Ascending aorta (tissue), 2 donors: ENCODE data around the gene NT5C2. TPM values are rescaled to one million over a fixed set of nuclear protein-coding genes. Genes with fewer than 3 reads are reported as not detected.
"Not testable (repeated sequence)": the region's sequence is repeated elsewhere in the genome, so short reads cannot be mapped to it uniquely, and the experiment has no call there.

Experiments used
- DNase-seq, 2 donors: peaks; one replicate each; pipeline ENCODE4 v3.0.0-alpha.2; 2019; ENCODE audit warnings: low spot score in 2 of 2
- H3K27ac ChIP-seq, 2 donors: fragments of 200-600 bp; sonication (generic); one replicate each; pipeline ENCODE4 v1.5.1; 2016 to 2017; ENCODE audit warnings: mild to moderate bottlenecking in 1 of 2
- H3K27me3 ChIP-seq: fragments of 200-600 bp; sonication (generic); one replicate; pipeline ENCODE4 v1.5.1; 2017
- H3K36me3 ChIP-seq, 2 donors: fragments of 200-600 bp; sonication (generic); one replicate each; pipeline ENCODE4 v1.5.1; 2016
- H3K4me1 ChIP-seq, 2 donors: fragments of 200-600 bp; sonication (generic); one replicate each; pipeline ENCODE4 v1.5.1; 2016 to 2017; ENCODE audit warnings: mild to moderate bottlenecking in 1 of 2
- H3K4me3 ChIP-seq, 2 donors: fragments of 200-600 bp; sonication (generic); one replicate each; pipeline ENCODE4 v1.5.1; 2016 to 2017; ENCODE audit warnings: mild to moderate bottlenecking in 1 of 2
- H3K9me3 ChIP-seq, 2 donors: fragments of 200-600 bp; sonication (generic); one replicate each; pipeline ENCODE4 v1.5.1; 2016
- intact Hi-C: fragments of 100-400 bp; cut with DNase I; formaldehyde crosslinking; loops from one replicate; pipeline ENCODE4 v1.15.1; 2023
- total RNA-seq: library from RNA; depleted of rRNA; stranded (reverse); fragments of >200 nt; gene quantifications from one replicate; pipeline ENCODE4 v1.1.0, GENCODE V29; 2016
- TF ChIP-seq, protein P1 (sequence below), 3 experiments: fragments of 200-600 bp in 2 of 3; fragments of 450-650 bp in 1 of 3; sonication (generic) in 2 of 3; IDR thresholded peaks; one replicate each; pipeline ENCODE4 v1.5.1; 2016 to 2019; ENCODE audit warnings: antibody characterized with exemption in 3 of 3, mild to moderate bottlenecking in 1 of 3, moderate library complexity in 1 of 3

Gene NT5C2
- total RNA-seq, 1 donor from 2014 or later = 25.9 TPM

DNA sequence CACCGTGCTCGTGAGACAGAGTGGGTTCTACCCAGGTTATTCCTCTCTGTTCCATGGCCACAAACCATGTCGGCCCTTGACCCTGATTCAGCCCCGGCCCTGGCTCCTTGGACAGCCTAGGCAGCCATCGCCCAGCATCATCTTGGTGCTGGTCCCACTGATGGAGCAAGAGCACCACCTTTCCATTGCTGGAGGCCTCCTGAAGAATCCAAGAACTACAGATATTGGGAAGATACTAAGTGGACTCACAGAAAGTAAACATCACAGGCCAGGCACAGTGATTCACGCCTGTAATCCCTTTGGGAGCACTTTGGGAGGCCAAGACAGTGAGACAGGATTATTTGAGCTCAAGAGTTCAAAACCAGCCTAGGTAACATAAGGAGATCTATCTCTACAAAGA is 125.1 kb downstream of the NT5C2 start:
- no peak overlapping the region for H3K4me3 ChIP-seq
- peak in 1 of 2 donors; percentile 5 for DNase-seq
- TF ChIP-seq, protein P1, sequence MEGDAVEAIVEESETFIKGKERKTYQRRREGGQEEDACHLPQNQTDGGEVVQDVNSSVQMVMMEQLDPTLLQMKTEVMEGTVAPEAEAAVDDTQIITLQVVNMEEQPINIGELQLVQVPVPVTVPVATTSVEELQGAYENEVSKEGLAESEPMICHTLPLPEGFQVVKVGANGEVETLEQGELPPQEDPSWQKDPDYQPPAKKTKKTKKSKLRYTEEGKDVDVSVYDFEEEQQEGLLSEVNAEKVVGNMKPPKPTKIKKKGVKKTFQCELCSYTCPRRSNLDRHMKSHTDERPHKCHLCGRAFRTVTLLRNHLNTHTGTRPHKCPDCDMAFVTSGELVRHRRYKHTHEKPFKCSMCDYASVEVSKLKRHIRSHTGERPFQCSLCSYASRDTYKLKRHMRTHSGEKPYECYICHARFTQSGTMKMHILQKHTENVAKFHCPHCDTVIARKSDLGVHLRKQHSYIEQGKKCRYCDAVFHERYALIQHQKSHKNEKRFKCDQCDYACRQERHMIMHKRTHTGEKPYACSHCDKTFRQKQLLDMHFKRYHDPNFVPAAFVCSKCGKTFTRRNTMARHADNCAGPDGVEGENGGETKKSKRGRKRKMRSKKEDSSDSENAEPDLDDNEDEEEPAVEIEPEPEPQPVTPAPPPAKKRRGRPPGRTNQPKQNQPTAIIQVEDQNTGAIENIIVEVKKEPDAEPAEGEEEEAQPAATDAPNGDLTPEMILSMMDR (IDR thresholded peaks at IDR 0.05) = no peak
- no peaks in the 10 kb centered on the region for H3K9me3 ChIP-seq
- intact Hi-C loops = loop anchor here (5.0 kb wide), 2 partner anchors 179 to 231 kb away; partner anchors contain the start of genes CYP17A1 and RPEL1
- peaks cover 0 to 11% of the 10 kb centered on the region in 2 donors for H3K36me3 ChIP-seq
- H3K27me3 ChIP-seq = no peaks in the 10 kb centered on the region
- H3K4me1 ChIP-seq = no peaks in the 10 kb centered on the region
- H3K27ac ChIP-seq = no peak overlapping the region

DNA sequence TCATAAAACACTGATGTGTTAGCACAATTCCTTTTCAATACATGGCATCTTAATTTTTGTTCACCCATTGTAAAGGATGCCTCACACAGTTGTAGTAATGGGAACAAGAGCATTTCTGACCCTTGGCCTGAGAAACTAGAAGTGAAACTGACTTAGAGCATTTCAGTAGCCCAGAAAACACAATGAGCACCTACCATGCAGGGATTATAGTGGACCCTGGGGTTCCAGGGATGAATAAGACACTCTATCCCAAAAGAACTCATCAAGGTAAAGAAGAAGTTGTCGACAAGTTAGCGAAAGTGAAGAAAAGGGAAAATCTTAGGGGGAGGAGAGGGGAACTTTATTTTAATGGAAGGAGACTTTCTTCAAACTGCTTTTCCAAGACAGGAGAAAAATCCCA is 125.6 kb downstream of the NT5C2 start:
- Histone ChIP-seq H3K4me3 (no peak overlapping the region), H3K27ac (no peak overlapping the region), H3K36me3 (peaks cover 0 to 11% of the 10 kb centered on the region in 2 donors), H3K27me3 (no peaks in the 10 kb centered on the region), H3K9me3 (no peaks in the 10 kb centered on the region), H3K4me1 (no peaks in the 10 kb centered on the region)
- TF ChIP-seq, protein P1 (IDR thresholded peaks at IDR 0.05) = no peak
- intact Hi-C loops = loop anchor here (5.0 kb wide), 2 partner anchors 180 to 230 kb away; partner anchors contain the start of genes CYP17A1 and RPEL1
- peak in 1 of 2 donors; percentile 2 for DNase-seq

DNA sequence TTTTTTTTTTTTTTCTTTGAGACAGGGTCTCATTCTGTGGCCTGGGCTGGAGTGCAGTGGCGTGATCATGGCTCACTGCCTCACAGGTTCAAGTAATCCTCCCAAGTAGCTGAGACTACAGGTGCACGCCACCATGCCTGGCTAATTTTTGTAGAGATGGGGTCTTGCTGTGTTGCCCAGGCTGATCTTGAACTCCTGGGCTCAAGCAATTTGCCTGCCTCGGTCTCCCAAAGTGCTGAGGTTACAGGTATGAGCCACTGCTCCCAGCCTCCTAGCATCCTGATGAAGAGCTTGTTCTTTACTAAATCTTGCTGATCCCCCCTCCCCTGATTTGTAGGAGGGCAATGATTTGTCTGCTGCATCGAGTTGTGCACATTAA is 126.0 kb downstream of the NT5C2 start:
- intact Hi-C loops = loop anchor here (5.0 kb wide), 2 partner anchors 180 to 230 kb away; partner anchors contain the start of genes CYP17A1 and RPEL1
- peak in 1 of 2 donors; percentile 13 for DNase-seq
- H3K36me3 ChIP-seq = not testable (repeated sequence)

DNA sequence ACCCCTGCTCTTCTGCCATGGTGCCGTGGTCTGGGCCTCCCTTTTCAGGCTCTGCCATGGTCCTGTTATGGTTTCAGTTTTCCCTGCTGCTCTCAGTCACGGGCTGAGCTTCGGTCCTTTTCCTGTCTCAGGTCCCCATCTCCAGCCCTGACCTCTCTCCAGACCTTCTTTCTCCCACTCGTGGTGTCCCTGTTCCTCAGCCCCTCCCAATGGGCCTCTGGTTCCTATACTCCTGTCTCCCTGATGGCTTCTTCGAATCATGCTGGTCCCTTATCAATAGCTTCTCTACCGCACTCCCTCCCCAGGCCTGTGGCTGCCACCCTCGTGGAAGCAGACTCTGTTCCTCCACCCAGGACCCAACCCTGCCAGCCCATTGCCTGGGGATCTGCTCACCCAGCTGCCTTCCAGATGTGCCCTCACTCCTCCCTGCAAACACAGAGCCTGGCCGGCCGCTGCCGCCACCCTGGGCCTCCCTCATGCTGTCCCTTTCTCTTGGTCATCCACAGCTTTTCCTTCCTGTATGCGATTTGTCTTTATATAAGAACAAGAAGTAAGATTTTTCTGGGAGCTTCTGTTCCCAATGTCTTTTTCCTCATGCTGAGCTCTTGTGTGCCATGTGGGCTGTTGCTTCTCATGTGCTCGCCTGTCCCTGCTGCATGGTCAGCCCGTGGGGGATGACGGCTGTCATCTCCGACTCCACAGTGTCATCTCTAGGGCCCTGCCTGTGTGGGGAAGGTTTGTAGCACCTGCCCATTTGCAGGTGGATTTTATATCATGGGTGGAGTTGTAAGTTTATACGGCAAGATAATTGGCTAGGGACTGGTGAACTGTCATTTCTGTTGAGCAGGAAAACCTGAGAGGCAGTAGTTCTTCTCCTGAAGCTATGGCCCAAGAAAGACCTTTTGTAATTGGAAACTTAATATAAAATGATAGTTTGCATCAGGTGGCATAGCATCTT is 126.7 kb downstream of the NT5C2 start:
- peak in 1 of 2 donors; percentile 56 for DNase-seq
- Histone ChIP-seq H3K9me3 (no peaks in the 10 kb centered on the region), H3K36me3 (peaks cover 0 to 3% of the 10 kb centered on the region in 2 donors), H3K27ac (no peak overlapping the region), H3K4me3 (no peak overlapping the region), H3K4me1 (peaks cover 0 to 1% of the 10 kb centered on the region in 2 donors), H3K27me3 (no peaks in the 10 kb centered on the region)
- TF ChIP-seq, protein P1 (IDR thresholded peaks at IDR 0.05) = no peak
- intact Hi-C loops = loop anchor here (5.0 kb wide), 2 partner anchors 181 to 229 kb away; partner anchors contain the start of genes CYP17A1 and RPEL1

More for the DNA sequence above, 126.0 kb downstream of the NT5C2 start:
- H3K4me1 ChIP-seq, H3K27me3 ChIP-seq, H3K27ac ChIP-seq, H3K9me3 ChIP-seq, H3K4me3 ChIP-seq: not testable (repeated sequence)

DNA sequence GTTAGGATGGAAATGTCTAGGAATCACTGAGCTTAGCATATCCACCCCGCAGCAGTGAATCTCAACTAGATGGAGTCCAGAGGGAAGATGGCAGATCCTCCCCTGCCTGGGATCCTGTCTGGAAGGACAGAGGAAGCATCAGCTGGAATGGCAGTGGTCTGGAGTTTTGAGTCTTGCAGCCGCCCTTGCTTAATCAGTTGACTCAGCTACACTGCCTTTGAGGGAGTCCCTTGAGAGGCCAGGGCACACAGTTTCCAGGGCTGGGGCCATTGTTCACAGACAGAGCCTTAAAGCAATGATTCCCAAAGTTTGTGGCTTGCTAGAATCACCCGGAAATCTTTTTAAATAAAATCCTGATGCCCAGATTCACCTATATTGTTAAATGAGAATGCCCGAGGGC is 128.1 kb downstream of the NT5C2 start:
- Histone ChIP-seq H3K27ac (no peak overlapping the region), H3K27me3 (no peaks in the 10 kb centered on the region), H3K4me3 (no peak overlapping the region), H3K9me3 (no peaks in the 10 kb centered on the region), H3K36me3 (no peaks in the 10 kb centered on the region), H3K4me1 (peaks cover 0 to 3% of the 10 kb centered on the region in 2 donors)
- DNase-seq = no peak
- TF ChIP-seq, protein P1 (IDR thresholded peaks at IDR 0.05) = no peak
- intact Hi-C loops = loop anchor here (5.0 kb wide), 2 partner anchors 182 to 228 kb away; partner anchors contain the start of genes CYP17A1 and RPEL1
